Vagina (tissue), 2 donors: ENCODE measurements around the gene LRRN2.

Experiments used
- POLR2A ChIP-seq, 2 donors: fragments of 450-650 bp; IDR thresholded peaks; one replicate each; pipeline ENCODE4 v1.6.1; 2017; ENCODE audit warnings: antibody characterized with exemption in 2 of 2, mild to moderate bottlenecking in 2 of 2, moderate library complexity in 2 of 2
- POLR2AphosphoS5 ChIP-seq, 2 donors: sonication (generic); formaldehyde crosslinking; IDR thresholded peaks; one replicate each; pipeline ENCODE4 v1.9.0; 2017; ENCODE audit warnings: antibody characterized with exemption in 2 of 2, mild to moderate bottlenecking in 2 of 2, low read depth in 1 of 2; ENCODE audit not compliant: insufficient read depth in 1 of 2

DNA sequence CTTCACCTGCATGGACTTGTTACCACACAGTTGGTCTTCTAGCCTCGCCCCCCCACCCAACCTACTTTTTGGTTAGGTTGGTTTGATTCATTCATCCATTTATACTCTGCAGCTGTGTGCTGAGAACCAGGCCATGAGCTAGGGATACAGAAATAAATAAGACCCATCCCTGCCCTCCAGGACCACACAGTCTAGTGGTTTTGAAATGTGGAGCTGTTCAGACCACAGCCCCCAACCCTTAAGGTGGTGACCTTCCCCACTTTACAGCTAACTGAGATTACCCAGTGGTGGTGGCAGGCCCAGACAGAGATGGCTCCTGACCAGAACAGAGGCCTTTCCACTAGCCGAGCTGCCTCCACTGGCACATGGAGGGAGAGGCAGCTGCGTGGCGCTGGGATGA is 37.0 kb downstream of the LRRN2 start:
- no peak for TF ChIP-seq POLR2AphosphoS5 (IDR thresholded peaks at IDR 0.05; ENCODE audit: insufficient read depth in 1 of 2, low read depth in 1 of 2)
- no peak for TF ChIP-seq POLR2A (IDR thresholded peaks at IDR 0.05)
